Ishikawa (cell line): ENCODE measurements around the gene EPHA6.

Source experiments
- FOXM1 ChIP-seq: IDR thresholded peaks from 2 replicates; pipeline ENCODE4 v1.6.1; 2012; ENCODE audit warnings: low read depth, borderline replicate concordance
- NFIC ChIP-seq: IDR thresholded peaks from 2 replicates; pipeline ENCODE4 v1.6.1; 2012
- REST ChIP-seq: IDR thresholded peaks from 2 replicates; pipeline ENCODE4 v1.6.1; 2012; ENCODE audit warnings: low read depth, mild to moderate bottlenecking
- TCF12 ChIP-seq: IDR thresholded peaks from 2 replicates; pipeline ENCODE4 v1.6.1; 2012; ENCODE audit warnings: low read depth
- YY1 ChIP-seq: IDR thresholded peaks from 2 replicates; pipeline ENCODE4 v1.6.1; 2012; ENCODE audit warnings: low read depth
- ZBTB7A ChIP-seq: IDR thresholded peaks from 2 replicates; pipeline ENCODE4 v1.6.1; 2012; ENCODE audit warnings: low read depth

GRCh38 chr3:97197830-97198229, 383.4 kb downstream of the EPHA6 start:
- TF ChIP-seq REST (no peak), FOXM1 (no peak), TCF12 (no peak), NFIC (no peak), ZBTB7A (no peak), YY1 (no peak)
